Right lobe of liver (tissue), 6 donors: ENCODE data around the gene ABCC9. TPM values are rescaled to one million over a fixed set of nuclear protein-coding genes. Genes with fewer than 3 reads are reported as not detected.

Source experiments
- ATAC-seq, 4 donors: fragments of 200-7000 bp; cut with Tn5 transposase; one replicate each; pipeline ENCODE4 v1.9.1; 2020; ENCODE audit warnings: mild to moderate bottlenecking in 4 of 4, moderate library complexity in 4 of 4
- DNase-seq, 3 donors: peaks; one replicate each; pipeline ENCODE4 v3.0.0-alpha.2; 2020
- H3K27ac ChIP-seq, 3 donors: fragments of 200-600 bp; one replicate each; pipeline ENCODE4 v1.8.0; 2022
- H3K27me3 ChIP-seq, 2 donors: fragments of 200-600 bp; one replicate each; pipeline ENCODE4 v1.8.0; 2022
- H3K36me3 ChIP-seq, 4 donors: fragments of 200-600 bp; sonication (generic) in 1 of 4; one replicate each; pipeline versions ENCODE4 v1.5.1 to v1.8.0; 2017 to 2022; ENCODE audit warnings: control low read depth in 1 of 4
- H3K4me1 ChIP-seq, 4 donors: fragments of 200-600 bp; sonication (generic) in 1 of 4; one replicate each; pipeline versions ENCODE4 v1.5.1 to v1.8.0; 2017 to 2022; ENCODE audit warnings: control low read depth in 1 of 4
- H3K4me3 ChIP-seq, 3 donors: fragments of 200-600 bp; one replicate each; pipeline ENCODE4 v1.8.0; 2022
- H3K9me3 ChIP-seq, 4 donors: fragments of 200-600 bp; sonication (generic) in 1 of 4; one replicate each; pipeline versions ENCODE4 v1.5.1 to v1.8.0; 2017 to 2022; ENCODE audit warnings: control low read depth in 1 of 4
- CTCF ChIP-seq, 4 donors: fragments of 200-600 bp in 3 of 4; fragments of 450-650 bp in 1 of 4; IDR thresholded peaks; one replicate each; pipeline versions ENCODE4 v1.5.1 to v1.8.0; 2016 to 2022; ENCODE audit warnings: antibody characterized with exemption in 4 of 4, mild to moderate bottlenecking in 2 of 4
- POLR2A ChIP-seq: fragments of 450-650 bp; IDR thresholded peaks from one replicate; pipeline ENCODE4 v1.6.1; 2017; ENCODE audit warnings: antibody characterized with exemption, mild to moderate bottlenecking
- WGBS: methylation state at CpG from one replicate; pipeline ENCODE4 v1.1.6; 2018; ENCODE audit warnings: low coverage, low lambda C conversion rate; ENCODE audit not compliant: insufficient coverage; ENCODE audit errors: missing lambda C conversion rate; 5-methylcytosine and 5-hydroxymethylcytosine counted together
- intact Hi-C, 2 donors: fragments of 100-400 bp; cut with DNase I; formaldehyde crosslinking; loops; one replicate each; pipeline versions ENCODE4 v1.11.2 to v1.14.1; 2022
- total RNA-seq, 6 experiments: library from RNA; depleted of rRNA in 2 of 6; stranded (reverse); fragments of >200 nt in 2 of 6; fragmentation: NEBNext Ultra II Directional in 3 of 6; extraction: Animal tissue kit (Norgen Biotek cat#: 25700) in 3 of 6; gene quantifications; one replicate each; pipeline versions ENCODE4 v1.1.0 to v1.2.4, GENCODE V29; 2016 to 2023
- donor health status: DM: no; HTN: yes; CAD: no.
- donor health status: DM: no; HTN: no; CAD: no.
- donor health status: DM: no; HTN: no; CAD: no.
- donor health status: DM: no; HTN: yes; CAD: no.
- donor health status: DM: no; HTN: yes; CAD: no.

ABCC9 gene
- total RNA-seq, 6 experiments from 2014 or later, result 26.5 to 71.2 (median 37.1) TPM

GRCh38 chr12:21771311-21771710 is 169.9 kb downstream of the ABCC9 start:
- H3K4me3 ChIP-seq, result no peak overlapping the region

GRCh38 chr12:21769307-21769706 is 171.9 kb downstream of the ABCC9 start:
- peaks cover 0 to 23% (median 0%) of the 10 kb centered on the region in 4 donors for H3K36me3 ChIP-seq

More at GRCh38 chr12:21771311-21771710, 169.9 kb downstream of the ABCC9 start:
- intact Hi-C loops, result no loop called here
- WGBS, result 33% methylated on average over 1 of the region's 1 CpG
- peaks cover 0 to 13% (median 0%) of the 10 kb centered on the region in 4 donors for H3K36me3 ChIP-seq
- H3K9me3 ChIP-seq, result no peaks in the 10 kb centered on the region
- no peaks in the 10 kb centered on the region for H3K27me3 ChIP-seq
- H3K4me1 ChIP-seq, result peaks cover 0 to 18% (median 1%) of the 10 kb centered on the region in 4 donors
- TF ChIP-seq POLR2A (no peak), CTCF (IDR thresholded peaks at IDR 0.05) (no peak)
- no peak for DNase-seq
- ATAC-seq, result no peak
- H3K27ac ChIP-seq, result peak overlapping the region in 2 of 3 donors; percentile 8 to 12

GRCh38 chr12:21766403-21766802 is 174.8 kb downstream of the ABCC9 start:
- Histone ChIP-seq H3K4me3 (no peak overlapping the region), H3K27me3 (no peaks in the 10 kb centered on the region), H3K9me3 (no peaks in the 10 kb centered on the region), H3K36me3 (peaks cover 0 to 23% (median 0%) of the 10 kb centered on the region in 4 donors), H3K4me1 (peaks cover 0 to 26% (median 2%) of the 10 kb centered on the region in 4 donors), H3K27ac (no peak overlapping the region)
- no peak for ATAC-seq
- intact Hi-C loops, result no loop called here
- DNase-seq, result no peak
- 31% methylated on average over 1 of the region's 2 CpGs for WGBS
- TF ChIP-seq POLR2A (no peak), CTCF (IDR thresholded peaks at IDR 0.05) (no peak)

More at GRCh38 chr12:21769307-21769706, 171.9 kb downstream of the ABCC9 start:
- DNase-seq, result no peak
- intact Hi-C loops, result no loop called here
- ATAC-seq, result no peak
- no peak for TF ChIP-seq CTCF (IDR thresholded peaks at IDR 0.05)
- no peak for TF ChIP-seq POLR2A
- Histone ChIP-seq H3K4me1 (peaks cover 0 to 14% (median 0%) of the 10 kb centered on the region in 4 donors), H3K27ac (no peak overlapping the region), H3K9me3 (no peaks in the 10 kb centered on the region), H3K27me3 (no peaks in the 10 kb centered on the region), H3K4me3 (no peak overlapping the region)
- WGBS, result 75% methylated on average over 2 of the region's 2 CpGs

GRCh38 chr12:21764950-21765349 is 176.3 kb downstream of the ABCC9 start:
- WGBS, result 92% methylated on average over 4 of the region's 4 CpGs
- peak overlapping the region; percentile 61 to 92 (median 89) for H3K27ac ChIP-seq
- intact Hi-C loops, result no loop called here

More at GRCh38 chr12:21764950-21765349, 176.3 kb downstream of the ABCC9 start:
- Histone ChIP-seq H3K4me3 (no peak overlapping the region), H3K36me3 (peaks cover 0 to 18% (median 0%) of the 10 kb centered on the region in 4 donors), H3K27me3 (no peaks in the 10 kb centered on the region), H3K4me1 (peaks cover 0 to 22% (median 2%) of the 10 kb centered on the region in 4 donors), H3K9me3 (no peaks in the 10 kb centered on the region)
- peak in 1 of 4 donors; percentile 7 for ATAC-seq
- no peak for DNase-seq
- TF ChIP-seq POLR2A, result no peak
- TF ChIP-seq CTCF (IDR thresholded peaks at IDR 0.05), result no peak
